GM10266 (cell line): ENCODE measurements around the gene ING5.

Source experiments
- DNase-seq: peaks from one replicate; pipeline ENCODE4 v3.0.0; 2012; ENCODE audit errors: extremely low spot score
- TF ChIP-seq, protein P1 (sequence below): IDR thresholded peaks from 2 replicates; pipeline ENCODE4 v1.5.1; 2012; ENCODE audit warnings: mild to moderate bottlenecking, low read depth; ENCODE audit not compliant: control insufficient read depth, insufficient read depth; ENCODE audit errors: missing control alignments

ING5 gene

DNA sequence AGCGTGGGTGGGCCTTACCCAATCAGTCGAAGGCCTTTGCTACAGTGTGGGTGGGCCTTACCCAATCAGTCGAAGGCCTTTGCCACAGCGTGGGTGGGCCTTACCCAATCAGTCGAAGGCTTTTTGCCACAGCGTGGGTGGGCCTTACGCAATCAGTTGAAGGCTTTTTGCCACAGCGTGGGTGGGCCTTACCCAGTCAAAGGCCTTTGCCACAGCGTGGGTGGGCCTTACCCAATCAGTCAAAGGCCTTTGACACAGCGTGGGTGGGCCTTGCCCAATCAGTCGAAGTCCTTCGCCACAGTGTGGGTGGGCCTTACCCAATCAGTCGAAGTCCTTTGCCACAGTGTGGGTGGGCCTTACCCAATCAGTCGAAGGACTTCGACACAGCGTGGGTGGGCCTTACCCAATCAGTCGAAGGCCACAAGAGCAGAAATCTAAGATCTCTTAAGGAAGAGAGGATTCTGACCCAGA, 58.5 kb downstream of the ING5 start:
- no peak for DNase-seq
- TF ChIP-seq, protein P1, sequence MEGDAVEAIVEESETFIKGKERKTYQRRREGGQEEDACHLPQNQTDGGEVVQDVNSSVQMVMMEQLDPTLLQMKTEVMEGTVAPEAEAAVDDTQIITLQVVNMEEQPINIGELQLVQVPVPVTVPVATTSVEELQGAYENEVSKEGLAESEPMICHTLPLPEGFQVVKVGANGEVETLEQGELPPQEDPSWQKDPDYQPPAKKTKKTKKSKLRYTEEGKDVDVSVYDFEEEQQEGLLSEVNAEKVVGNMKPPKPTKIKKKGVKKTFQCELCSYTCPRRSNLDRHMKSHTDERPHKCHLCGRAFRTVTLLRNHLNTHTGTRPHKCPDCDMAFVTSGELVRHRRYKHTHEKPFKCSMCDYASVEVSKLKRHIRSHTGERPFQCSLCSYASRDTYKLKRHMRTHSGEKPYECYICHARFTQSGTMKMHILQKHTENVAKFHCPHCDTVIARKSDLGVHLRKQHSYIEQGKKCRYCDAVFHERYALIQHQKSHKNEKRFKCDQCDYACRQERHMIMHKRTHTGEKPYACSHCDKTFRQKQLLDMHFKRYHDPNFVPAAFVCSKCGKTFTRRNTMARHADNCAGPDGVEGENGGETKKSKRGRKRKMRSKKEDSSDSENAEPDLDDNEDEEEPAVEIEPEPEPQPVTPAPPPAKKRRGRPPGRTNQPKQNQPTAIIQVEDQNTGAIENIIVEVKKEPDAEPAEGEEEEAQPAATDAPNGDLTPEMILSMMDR: no peak

- TF ChIP-seq, protein P1: no peak
- no peak for DNase-seq
Measured at GRCh38 chr2:241762321-241762932, 60.6 kb downstream of the ING5 start.

GRCh38 chr2:241762933-241763369, 61.1 kb downstream of the ING5 start:
- TF ChIP-seq, protein P1: no peak
- no peak for DNase-seq

DNA sequence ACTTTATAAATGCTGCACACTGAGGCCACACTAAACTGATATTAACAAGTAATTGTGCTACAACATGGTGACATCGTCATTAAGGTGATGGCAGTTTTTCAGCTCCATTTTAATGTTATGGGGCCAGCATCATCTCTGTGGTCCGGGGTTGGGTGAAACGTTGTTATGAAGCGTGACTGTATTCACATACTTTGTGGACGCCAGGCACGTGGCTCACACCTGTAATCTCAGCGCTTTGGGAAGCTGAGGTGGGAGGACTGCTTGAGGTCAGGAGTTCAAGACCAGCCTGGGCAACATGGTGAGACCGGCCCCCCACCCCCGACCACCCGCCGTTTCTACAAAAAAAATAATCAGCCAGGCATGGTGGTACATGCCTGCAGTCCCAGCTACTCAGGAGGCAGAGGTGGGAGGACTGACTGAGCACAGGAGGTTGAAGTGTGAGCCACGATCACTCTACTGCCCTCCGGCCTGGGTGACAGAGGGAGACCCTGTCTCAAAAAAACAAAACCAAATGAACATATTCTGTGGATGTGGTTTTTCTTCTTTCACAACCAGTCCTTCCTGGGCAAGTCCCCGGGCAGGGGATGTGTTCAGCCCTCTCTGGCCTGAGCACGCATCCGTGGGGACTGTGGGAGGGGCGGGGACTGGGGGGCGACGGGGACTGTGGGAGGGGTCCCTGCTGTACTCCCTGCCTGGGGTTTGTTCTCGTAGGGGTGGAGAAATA, 61.9 kb downstream of the ING5 start:
- no peak for DNase-seq
- TF ChIP-seq, protein P1: no peak

GRCh38 chr2:241764275-241765241, 62.7 kb downstream of the ING5 start:
- TF ChIP-seq, protein P1: no peak
- DNase-seq: no peak

DNA sequence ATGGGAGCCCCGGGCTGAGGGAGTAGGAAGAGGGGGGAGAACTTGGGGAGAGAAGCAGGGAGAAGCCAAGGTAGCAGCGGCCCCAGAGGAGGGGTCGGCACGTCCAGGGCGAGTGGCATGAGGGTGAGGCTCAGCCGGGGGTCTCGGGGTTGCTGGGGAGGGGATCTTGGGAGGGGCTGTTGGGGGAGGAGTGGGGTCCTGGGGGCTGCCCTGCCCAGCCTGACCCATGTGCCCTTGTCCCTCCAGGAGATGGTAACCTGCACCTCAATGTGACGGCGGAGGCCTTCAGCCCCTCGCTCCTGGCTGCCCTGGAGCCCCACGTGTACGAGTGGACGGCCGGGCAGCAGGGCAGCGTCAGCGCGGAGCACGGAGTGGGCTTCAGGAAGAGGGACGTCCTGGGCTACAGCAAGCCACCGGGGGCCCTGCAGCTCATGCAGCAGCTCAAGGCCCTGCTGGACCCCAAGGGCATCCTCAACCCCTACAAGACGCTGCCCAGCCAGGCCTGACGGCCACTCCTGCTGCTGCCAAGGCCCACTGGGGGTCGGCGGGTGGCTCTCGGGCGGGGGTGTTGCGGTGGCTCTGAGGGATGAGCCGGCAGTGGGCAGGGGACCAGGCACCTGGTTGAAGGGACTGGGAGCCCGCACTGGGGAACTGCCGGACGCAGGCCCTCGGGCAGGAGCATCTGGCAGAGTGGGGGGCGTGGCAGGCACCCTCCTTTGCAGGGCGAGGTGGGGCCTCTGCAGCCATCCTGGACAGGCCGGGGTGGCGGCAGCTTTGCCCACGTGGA, 65.8 kb downstream of the ING5 start:
- no peak for DNase-seq
- TF ChIP-seq, protein P1: no peak
